Heart left ventricle (tissue), 13 donors: Measurements from ENCODE around the gene FOS.

Source experiments
- POLR2A ChIP-seq, 2 donors: fragments of 450-650 bp; IDR thresholded peaks; one replicate each; pipeline ENCODE4 v1.6.1; 2017; ENCODE audit warnings: antibody characterized with exemption in 2 of 2, mild to moderate bottlenecking in 2 of 2, moderate library complexity in 2 of 2
- TF ChIP-seq, protein P1 (sequence below), 12 donors: fragments of 200-600 bp; sonication (generic) in 4 of 12; IDR thresholded peaks; one replicate each; pipeline versions ENCODE4 v1.5.0 to v1.8.0; 2018 to 2022; ENCODE audit warnings: antibody characterized with exemption in 12 of 12, mild to moderate bottlenecking in 5 of 12
- donor health status: ischemic (EF 13 %, LVEDD 7.1; RV severe dilation, severe dysfunction).
- donor health status: DM: no; HTN: yes; CAD: no.
- donor health status: DM: no; HTN: no; CAD: no.
- donor health status: ischemic (EF 25% LVEDD 6.9; RV normal size, moderate dysfunction).
- donor health status: ischemic (EF 25% LVEDD 5.7; RV mildly dilated, moderate dysfunction).
- donor health status: ischemic (EF 35%, LVEDD 5.7; RV mildly dilated, moderate dysfunction).
- donor health status: nonischemic (EF 11% LVEDD 7.7; RV severe dilation, severe dysfunction).
- donor health status: DM: yes; HTN: yes; CAD: no.
- donor health status: PGD.
- donor health status: ischemic (EF 29% LVEDD 5.4; RV normal size, mild dysfunction).
- donor health status: nonischemic (EF 23%, LVEDD 6.1; RV moderate dilation, normal function).

GRCh38 chr14:75254901-75255584 lies 23.6 kb upstream of the FOS start:
- TF ChIP-seq, protein P1, sequence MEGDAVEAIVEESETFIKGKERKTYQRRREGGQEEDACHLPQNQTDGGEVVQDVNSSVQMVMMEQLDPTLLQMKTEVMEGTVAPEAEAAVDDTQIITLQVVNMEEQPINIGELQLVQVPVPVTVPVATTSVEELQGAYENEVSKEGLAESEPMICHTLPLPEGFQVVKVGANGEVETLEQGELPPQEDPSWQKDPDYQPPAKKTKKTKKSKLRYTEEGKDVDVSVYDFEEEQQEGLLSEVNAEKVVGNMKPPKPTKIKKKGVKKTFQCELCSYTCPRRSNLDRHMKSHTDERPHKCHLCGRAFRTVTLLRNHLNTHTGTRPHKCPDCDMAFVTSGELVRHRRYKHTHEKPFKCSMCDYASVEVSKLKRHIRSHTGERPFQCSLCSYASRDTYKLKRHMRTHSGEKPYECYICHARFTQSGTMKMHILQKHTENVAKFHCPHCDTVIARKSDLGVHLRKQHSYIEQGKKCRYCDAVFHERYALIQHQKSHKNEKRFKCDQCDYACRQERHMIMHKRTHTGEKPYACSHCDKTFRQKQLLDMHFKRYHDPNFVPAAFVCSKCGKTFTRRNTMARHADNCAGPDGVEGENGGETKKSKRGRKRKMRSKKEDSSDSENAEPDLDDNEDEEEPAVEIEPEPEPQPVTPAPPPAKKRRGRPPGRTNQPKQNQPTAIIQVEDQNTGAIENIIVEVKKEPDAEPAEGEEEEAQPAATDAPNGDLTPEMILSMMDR (IDR thresholded peaks at IDR 0.05): no peak
- TF ChIP-seq POLR2A (IDR thresholded peaks at IDR 0.05): no peak
